NCI-H1436 (cell line): ENCODE results near the gene CRTC1.

Experiments used
- DNase-seq: peaks from one replicate; lab custom pipeline; 2025; lab: John Stamatoyannopoulos, UW

The CRTC1 gene

GRCh38 chr19:18683109-18683957 lies at the start of gene CRTC1:
TSS of gene CRTC1 (plus strand) at chr19:18683680. CDS start at chr19:18683703, 23 bp downstream.
- peak; percentile 86 for DNase-seq

GRCh38 chr19:18634612-18635297 lies 48.7 kb upstream of the CRTC1 start:
- DNase-seq: no peak

- no peak for DNase-seq
Observed at GRCh38 chr19:18635831-18636182, 47.7 kb upstream of the CRTC1 start.

- peak; percentile 95 for DNase-seq
Observed at GRCh38 chr19:18636183-18636968, 47.1 kb upstream of the CRTC1 start.

- DNase-seq: no peak
Observed at GRCh38 chr19:18636969-18637629, 46.4 kb upstream of the CRTC1 start, which contains the start of gene KLHL26. TSS of gene KLHL26 (plus strand) at chr19:18637028. CDS start at chr19:18637055, 27 bp downstream.

- DNase-seq: peak; percentile 39
Observed at GRCh38 chr19:18637673-18638630, 45.5 kb upstream of the CRTC1 start.

GRCh38 chr19:18639706-18640243 lies 43.7 kb upstream of the CRTC1 start:
- DNase-seq: no peak

GRCh38 chr19:18644196-18645034 lies 39.1 kb upstream of the CRTC1 start:
- no peak for DNase-seq

GRCh38 chr19:18645035-18645511 lies 38.4 kb upstream of the CRTC1 start:
- no peak for DNase-seq

GRCh38 chr19:18646535-18647370 lies 36.7 kb upstream of the CRTC1 start:
- DNase-seq: peak; percentile 74

- no peak for DNase-seq
Observed at GRCh38 chr19:18647371-18647767, 36.1 kb upstream of the CRTC1 start.

- no peak for DNase-seq
Observed at GRCh38 chr19:18647807-18648206, 35.7 kb upstream of the CRTC1 start.

GRCh38 chr19:18648973-18649315 lies 34.5 kb upstream of the CRTC1 start:
- DNase-seq: no peak

GRCh38 chr19:18649371-18650020 lies 34.0 kb upstream of the CRTC1 start:
- DNase-seq: no peak

- DNase-seq: no peak
Observed at GRCh38 chr19:18650021-18650390, 33.5 kb upstream of the CRTC1 start.

GRCh38 chr19:18650468-18651041 lies 32.9 kb upstream of the CRTC1 start:
- no peak for DNase-seq

- DNase-seq: no peak
Observed at GRCh38 chr19:18651300-18651699, 32.2 kb upstream of the CRTC1 start.

GRCh38 chr19:18651733-18652132 lies 31.7 kb upstream of the CRTC1 start:
- no peak for DNase-seq
